ENCODE results near the gene DMRTA1. TPM values are rescaled to one million over a fixed set of nuclear protein-coding genes. Genes with fewer than 3 reads are reported as not detected.
"Not testable (repeated sequence)": the region's sequence is repeated elsewhere in the genome, so short reads cannot be mapped to it uniquely, and the experiment has no call there.

Gene DMRTA1, protein sequence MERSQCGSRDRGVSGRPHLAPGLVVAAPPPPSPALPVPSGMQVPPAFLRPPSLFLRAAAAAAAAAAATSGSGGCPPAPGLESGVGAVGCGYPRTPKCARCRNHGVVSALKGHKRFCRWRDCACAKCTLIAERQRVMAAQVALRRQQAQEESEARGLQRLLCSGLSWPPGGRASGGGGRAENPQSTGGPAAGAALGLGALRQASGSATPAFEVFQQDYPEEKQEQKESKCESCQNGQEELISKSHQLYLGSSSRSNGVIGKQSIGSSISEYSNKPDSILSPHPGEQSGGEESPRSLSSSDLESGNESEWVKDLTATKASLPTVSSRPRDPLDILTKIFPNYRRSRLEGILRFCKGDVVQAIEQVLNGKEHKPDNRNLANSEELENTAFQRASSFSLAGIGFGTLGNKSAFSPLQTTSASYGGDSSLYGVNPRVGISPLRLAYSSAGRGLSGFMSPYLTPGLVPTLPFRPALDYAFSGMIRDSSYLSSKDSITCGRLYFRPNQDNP
- total RNA-seq (2014; rRNA removed; shearing (Covaris generic)) = not detected in 2 replicates

DNA sequence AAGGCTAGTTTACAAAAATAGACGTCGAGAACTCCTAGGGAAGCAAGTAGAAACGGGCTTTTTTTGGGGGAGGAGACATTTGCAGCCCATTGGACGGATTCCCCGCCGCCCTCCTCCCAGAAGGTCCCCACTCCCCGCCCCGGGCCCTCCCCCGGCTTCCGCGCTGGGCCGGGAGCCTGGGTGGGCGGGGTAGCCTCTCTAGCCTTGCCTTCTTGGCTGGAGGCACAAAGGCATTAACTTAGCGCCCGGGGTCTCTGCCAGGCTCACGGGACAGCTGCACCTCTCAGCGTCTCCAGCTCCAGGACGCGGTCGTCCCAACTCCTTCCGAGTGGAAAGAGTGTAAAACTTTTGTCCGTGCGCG lies at the start of gene DMRTA1:
Gene DMRTA1, plus strand, starts transcription at position 236 of the 361 bp plus-strand sequence. CDS start 242 bp downstream, outside the sequence.
- DNase-seq (ENCODE audit: low spot score) = no peak

DNA sequence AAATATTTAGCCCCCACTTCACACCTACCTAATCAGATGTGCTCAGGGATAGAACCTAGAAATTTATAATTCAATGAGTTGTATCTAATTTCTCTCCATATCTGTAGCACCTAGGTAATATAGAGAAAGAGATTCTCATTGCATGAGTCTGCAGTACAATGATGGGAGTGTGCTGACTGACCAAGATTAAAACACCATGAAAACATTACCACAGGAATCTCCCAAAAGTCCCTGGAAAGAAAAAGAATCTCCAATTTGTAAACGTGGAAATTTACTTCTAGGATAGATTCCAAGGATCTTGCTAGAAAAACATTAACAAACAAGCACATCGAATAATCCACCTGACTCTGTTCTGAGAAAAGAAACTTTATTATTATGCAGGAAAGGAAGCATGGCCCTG lies 45.0 kb upstream of the DMRTA1 start:
- DNase-seq (ENCODE audit: low spot score) = no peak

DNA sequence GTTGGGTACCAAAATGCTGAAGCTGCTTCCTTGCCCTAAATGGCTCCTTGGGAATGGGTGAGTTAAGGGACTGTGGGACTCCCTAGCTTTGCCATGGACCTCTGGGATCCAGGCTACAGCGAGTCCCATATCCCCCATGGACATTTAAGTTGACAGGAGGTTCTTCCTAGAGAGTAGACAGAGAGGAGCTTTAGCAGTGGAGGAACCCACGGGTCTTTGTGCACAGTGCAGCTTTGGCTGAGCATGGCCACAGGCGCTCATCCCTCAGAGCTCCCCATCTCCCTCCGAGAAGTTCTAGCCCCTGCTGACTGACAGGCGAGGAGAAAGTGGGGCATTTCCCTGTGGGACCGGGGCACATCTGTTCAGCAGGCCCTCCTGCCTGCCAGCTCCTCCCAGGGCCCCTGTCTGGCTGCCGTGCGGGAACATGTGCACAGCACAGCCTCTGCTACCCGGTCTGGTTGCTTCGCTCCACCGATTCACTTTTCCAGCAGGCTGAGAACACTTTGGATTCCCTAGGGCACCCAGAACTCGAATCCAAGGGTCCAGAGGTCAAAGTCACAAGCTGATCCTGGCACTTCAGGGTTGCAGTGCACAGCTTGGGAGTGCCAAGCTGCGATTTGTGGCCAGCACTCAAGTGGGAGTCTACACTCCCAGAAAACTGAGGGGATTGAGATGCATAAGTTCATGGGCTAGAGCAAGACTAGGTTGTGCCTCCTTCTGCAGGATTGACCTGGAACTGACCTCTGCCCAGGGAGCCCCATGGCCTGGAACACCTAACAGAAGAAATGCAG lies 40.6 kb upstream of the DMRTA1 start:
- no peak for DNase-seq (ENCODE audit: low spot score)

DNA sequence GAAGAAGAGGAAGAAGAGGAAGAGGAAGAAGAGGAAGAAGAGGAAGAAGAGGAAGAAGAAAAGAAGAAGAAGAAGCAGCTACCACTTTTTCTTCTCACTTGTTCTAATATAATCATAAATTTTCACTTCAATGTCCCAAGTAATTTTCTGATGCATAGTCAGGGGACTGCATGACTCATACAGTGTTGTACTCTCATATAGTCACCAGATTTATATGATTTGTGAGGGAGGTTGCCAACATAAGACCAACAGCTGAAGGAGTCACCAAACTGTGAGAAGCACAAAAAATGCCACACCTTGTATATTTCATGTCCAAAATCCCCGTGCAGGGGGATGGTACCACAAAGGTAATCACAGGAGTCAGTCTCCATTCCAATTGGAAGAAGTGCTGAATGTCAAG lies 32.7 kb upstream of the DMRTA1 start:
- no peak for DNase-seq (ENCODE audit: low spot score)

DNA sequence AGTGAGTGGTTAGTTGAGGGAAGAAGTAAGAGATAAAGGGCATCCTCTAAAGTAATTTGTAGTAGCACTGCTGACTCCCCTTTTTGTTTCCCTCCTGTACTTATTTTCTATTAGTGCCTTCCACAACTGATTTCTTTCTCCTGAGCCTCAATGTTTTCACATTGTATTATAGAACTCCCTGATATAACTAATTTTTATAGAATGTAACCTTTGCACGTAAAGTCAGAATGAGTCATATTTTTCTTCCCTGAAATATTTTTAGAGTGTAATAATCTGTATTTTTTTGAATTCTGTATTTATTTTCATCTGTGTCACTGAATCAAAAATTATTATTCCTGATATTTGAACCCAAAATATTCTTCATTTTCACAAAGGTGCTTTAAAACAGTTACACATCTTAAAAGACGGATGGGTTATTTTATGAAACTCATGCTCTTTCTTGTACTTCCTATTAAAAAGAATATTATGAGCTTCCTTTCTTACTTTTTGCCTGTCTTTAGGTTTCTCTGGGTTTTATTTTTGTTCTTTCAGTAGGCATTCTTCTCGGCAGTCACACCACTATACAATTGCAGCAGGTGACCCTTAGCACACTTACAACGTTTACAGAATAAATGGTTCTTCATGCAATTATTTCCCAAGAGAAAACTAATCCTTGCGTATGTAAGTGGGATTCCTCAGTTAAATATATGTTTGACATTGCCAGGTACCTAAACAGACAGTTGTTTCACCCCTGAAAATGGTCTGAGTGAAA lies 30.5 kb upstream of the DMRTA1 start:
- no peak for DNase-seq (ENCODE audit: low spot score)

DNA sequence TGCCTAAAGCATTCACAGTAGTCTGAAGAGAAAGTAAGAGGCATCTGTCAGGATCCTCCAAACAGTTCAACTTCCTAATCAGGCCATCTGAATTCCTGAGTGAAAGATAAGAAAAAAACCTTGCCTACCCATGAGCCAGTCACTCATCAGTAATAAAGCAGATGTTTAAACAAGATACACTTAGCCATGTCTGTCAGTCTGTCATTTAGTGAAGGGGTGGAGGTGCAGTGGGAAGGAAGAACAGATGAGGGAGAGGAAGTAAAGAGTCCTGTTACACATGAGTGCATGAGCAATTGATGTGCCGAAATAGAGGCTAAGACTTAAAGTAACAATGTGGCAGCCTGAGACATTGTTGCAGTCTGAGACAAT lies 29.9 kb upstream of the DMRTA1 start:
- no peak for DNase-seq (ENCODE audit: low spot score)

DNA sequence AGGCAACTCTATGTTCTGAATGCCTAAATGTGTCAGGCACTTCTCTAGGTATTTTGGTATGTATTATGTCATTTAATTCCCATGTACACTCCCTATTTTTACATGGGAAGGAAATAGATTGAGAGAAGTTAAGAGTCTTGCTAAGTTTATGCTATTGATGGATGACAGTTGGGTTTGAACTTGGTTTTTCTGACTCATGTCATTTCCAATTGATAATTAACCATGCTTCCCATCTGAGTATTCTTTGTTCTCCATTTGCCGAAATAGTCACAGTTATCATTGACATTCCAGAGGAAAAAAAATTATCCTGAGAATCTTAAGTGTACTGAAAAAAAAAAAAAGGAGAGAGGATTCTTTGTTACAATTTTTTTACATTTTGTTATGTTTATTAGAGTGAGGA lies 23.1 kb upstream of the DMRTA1 start:
- DNase-seq (ENCODE audit: low spot score) = no peak

DNA sequence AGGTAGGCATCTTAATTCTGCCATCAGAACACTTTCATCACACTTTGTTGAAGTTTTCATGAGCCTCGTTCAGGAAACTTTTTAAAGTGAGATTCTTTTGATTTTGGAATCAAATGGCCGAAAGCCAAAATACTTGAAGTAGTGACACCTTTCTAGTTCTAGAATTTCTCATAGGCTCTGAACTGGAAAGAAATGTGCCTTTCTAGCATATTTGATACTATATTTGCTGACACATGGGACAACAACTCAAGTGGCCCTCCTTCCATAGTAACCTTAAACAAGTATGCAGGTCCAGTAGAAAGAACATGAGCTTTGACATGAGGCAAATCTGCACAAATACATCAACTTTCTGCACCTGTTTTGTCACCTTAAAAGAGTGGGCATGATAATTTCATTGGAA lies 22.0 kb upstream of the DMRTA1 start:
- DNase-seq (ENCODE audit: low spot score) = no peak

DNA sequence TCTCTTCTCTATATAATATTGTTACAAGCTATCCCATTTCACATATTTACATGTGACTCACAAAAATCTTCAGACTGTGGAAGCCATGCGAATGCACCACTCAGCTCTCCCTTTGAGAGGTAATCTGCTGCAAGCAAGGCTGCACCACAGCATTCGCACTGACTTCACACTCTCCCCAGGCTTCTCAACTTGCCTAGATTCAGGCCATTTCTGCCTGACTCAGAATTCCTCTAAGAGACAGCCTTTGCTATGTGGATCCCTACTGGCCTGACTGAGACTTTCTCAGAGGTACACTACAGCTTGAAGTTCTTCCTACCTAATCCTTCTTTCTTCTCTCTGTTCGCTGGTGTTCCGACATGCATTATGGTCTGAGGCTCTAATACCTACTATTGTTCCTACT lies 21.1 kb upstream of the DMRTA1 start:
- no peak for DNase-seq (ENCODE audit: low spot score)

DNA sequence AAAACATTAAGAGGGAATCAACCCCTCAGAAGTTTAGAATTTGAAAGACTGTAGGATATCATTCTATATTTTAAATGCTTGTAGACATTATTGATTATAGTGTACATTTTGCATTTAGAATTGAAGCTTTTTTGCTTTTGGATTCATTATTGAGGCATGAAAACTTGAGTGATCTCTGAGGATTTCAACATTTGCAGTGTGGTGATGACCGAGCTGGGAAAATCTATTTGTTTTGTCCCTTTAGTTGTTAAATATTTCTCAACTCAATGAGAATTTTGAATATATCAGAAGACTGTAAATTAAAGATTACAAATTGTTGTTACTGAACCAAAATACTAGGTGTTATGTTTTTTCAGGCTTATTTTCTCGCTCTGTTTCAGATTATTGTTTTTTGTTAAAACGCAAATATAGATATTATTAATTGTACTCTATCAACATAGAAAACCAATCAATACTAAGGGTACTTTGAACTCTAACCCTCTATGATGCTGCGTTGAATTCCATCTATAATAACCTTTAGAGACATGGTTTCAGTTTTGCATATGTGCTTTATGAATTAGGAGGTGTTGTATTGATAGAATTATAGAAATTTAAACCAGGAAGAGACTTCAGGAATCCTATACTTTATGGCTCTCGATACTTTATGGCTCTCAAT lies 19.3 kb upstream of the DMRTA1 start:
- no peak for DNase-seq (ENCODE audit: low spot score)

DNA sequence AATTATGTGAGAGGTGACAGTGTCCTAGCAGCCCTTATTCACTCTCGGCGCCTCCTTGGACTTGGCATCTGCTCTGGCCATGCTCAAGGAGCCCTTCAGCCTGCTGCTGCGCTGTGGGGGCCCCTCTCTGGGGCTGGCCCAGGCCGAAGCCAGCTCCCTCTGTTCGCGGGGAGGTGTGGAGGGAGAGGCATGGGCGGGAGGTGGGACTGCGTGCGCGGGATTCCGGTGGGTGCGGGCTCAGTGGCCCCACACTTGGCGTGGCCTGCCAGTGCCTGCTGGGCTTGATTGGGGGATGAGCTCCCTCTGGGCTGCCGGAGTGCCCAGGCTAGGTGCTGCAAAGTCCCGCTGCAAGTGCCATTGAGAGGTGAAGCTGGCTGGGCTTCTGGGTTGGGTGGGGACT lies 12.9 kb upstream of the DMRTA1 start:
- no peak for DNase-seq (ENCODE audit: low spot score)

DNA sequence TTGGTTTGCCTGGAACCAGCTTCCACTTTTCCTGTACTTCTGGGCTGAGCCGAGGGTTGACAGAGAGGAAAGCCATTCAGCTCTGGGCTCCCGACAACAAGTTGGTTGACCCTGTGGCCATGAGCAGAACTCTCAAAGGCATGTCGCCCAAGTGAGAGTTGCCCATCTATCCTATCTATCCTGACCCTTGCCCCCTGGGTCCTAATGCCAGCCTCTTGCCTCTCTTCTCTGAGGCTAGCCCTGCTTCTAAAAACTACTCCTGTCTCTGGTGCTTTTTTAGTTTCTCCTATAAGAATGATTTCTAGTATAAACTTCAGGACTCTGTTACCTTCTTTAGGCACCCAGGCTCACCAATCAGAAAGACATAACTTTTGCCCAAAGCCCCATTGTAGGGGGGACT lies 11.4 kb upstream of the DMRTA1 start:
- DNase-seq (ENCODE audit: low spot score) = not testable (repeated sequence)

DNA sequence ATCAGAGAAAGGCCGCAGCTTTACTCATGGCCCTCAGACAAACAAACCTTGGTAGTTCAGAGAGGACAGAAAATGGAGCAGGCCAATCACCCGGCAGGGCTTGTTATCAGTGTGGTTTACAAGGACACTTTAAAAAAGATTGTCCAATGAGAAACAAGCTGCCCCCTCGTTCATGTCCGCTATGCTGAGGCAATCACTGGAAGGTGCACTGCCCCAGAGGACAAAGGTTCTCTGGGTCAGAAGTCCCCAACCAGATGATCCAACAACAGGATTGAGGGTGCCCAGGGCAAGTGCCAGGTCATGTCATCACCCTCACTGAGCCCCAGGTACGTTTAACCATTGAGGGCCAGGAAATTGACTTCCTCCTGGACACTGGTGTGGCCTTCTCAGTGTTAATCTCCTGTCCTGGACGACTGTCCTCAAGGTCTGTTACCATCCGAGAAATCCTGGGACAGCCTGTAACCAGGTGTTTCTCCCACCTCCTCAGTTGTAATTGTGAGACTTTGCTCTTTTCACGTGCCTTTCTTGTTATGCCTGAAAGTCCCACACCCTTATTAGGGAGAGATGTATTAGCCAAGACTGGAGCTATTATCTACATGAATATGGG lies 9.1 kb upstream of the DMRTA1 start:
- not testable (repeated sequence) for DNase-seq (ENCODE audit: low spot score)

DNA sequence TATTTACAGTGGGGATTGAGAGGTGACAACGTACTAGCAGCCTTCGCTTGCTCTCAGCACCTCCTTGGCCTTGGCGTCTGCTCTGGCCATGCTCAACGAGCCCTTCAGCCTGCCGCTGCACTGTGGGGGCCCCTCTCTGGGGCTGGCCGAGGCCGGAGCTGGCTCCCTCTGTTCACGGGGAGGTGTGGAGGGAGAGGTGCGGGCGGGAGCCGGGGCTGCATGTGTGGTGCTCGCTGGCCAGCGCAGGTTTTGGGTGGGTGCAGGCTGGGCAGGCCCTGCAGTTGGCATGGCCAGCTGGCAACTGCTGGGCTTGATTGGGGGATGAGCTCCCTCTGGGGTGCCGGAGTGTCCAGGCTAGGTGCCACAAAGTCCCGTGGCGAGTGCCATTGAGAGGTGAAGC lies 5.8 kb upstream of the DMRTA1 start:
- DNase-seq (ENCODE audit: low spot score) = no peak

DNA sequence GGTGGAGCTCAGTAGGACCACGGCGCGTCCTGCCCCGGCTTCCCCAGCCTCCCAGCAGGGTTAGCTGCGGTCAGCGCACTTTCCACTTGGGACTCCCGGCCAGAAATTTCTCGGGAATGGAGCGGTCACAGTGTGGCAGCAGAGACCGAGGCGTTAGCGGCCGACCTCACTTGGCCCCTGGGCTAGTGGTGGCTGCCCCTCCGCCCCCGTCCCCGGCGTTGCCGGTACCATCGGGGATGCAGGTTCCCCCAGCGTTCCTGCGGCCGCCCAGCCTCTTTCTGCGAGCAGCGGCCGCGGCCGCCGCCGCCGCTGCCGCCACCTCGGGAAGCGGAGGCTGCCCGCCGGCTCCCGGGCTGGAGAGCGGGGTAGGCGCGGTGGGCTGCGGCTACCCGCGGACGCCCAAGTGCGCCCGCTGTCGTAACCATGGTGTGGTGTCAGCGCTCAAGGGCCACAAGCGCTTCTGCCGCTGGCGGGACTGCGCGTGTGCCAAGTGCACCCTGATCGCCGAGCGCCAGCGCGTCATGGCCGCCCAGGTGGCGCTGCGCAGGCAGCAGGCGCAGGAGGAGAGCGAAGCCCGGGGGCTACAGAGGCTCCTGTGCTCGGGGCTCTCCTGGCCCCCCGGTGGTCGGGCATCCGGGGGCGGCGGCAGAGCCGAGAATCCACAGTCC lies 460 bp downstream of the DMRTA1 start:
- no peak for DNase-seq (ENCODE audit: low spot score)

DNA sequence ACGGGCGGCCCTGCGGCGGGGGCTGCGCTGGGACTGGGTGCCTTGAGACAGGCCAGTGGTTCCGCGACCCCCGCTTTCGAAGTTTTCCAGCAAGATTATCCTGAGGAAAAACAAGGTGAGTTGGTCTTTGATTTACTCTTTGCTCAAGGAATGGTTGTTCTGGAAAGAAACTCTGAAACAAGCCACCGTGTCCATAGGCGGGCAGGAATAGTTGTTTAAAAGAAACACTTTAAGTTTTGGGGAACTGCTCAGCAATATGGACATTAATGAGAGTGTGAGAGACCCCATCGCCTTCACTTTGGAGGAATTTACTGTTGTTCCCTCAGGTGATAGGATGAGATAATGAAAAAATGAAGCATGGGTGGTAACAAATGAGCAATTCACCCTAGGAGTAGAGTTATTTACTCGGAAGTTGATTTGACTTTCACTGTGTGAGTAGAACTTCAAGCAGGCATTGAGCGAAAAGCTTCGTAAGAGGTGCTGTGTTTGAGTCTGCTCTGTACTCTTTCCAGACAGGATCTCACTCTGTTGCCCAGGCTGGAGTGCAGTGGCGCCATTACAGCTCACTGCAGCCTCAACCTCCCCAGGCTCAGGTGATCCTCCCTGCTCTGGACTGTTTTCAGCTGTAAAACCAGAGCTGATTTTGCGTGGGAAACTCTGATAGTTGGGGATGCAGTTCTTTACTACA lies 1.1 kb downstream of the DMRTA1 start:
- DNase-seq (ENCODE audit: low spot score) = no peak

DNA sequence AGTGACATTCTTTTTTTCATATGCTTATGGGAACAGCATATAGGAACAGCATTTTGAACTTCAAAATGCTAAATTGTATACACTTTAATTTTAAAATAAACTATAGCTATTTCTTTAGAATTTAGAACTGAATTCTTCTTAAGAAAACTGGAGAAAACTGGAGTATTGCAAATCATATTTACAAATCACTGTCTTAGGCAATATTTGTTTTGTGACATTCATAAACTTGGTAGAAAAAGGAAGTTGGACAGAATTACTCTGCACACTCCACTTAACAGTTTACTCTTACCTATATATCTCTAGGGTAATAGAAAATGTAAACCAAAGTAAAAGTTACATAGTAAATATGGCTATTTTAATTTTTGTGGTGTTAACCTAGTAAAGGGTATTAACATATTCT lies 3.1 kb downstream of the DMRTA1 start:
- DNase-seq (ENCODE audit: low spot score) = no peak

DNA sequence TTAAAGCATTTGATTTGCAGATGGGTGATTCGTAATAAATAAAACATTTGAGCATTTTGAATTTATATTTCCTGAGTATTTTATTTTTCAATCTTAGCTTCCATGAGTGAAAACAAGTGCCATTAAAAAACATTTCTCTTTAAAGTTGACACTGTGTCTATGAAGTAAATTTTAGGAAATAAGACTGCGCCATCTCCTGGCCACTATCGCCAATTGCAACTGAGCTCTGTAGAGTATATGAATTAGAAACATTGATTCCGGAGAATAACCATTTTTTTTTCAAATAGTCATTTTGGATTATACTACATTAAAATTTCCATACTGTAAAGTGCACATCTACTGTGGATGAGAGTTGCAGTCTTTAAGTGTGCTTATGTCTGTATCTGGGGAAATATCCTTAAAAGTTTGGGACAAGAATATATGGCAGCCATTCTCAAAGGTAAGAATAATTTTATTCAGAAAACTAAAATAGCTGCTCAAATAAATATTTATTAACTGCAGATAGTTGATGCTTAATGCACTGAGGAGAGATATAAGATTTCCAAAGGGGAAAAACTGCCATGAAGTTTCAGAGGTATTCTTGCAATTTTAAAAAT lies 5.9 kb downstream of the DMRTA1 start:
- peak; percentile 74 for DNase-seq (ENCODE audit: low spot score)

DNA sequence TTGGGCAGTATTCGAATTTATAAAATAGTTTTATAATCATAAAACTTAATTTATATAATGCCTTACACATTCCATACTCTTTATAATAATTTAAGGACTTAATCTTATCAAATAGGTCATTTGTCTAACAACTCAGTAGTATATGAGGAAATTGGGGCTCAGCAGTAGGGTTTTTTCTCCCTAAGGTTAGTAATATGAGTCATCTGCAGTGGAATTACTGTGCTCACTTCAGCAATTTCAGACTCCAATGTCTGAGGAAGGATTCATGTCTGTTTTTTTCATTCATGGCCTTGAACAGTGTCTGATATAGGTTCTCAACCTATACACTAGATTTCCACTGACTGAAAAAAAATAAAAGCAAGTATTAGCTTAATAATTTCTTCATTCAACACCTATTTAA lies 7.4 kb downstream of the DMRTA1 start:
- DNase-seq (ENCODE audit: low spot score) = no peak

DNA sequence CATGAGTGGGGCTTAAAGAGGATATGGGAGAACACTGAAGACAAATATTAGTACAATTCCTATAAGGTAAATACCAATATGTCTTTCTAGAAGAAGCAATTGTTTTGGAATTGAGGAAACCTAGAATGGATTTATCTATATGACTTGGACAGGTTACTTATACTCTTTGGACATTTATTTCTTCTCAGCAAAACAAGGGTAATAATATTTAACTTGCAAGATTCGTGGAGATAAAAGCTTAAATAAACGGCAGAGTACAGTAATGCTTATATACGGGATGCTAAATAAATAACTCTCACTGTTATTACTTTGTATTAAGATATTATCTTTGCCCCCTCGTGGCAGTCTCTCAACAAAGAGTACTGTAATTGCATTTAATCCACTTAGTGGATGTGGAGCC lies 8.6 kb downstream of the DMRTA1 start:
- DNase-seq (ENCODE audit: low spot score) = no peak

Data from HT-29 (cell line).